COLO668 (cell line): ENCODE measurements around the gene LRRC25.
A peak's percentile ranks its signal among the peaks of the same experiment; 100 is the strongest.

ENCODE experiments used
- DNase-seq: peaks from one replicate; lab custom pipeline; 2025; ENCODE audit not compliant: unreplicated experiment; lab: John Stamatoyannopoulos, UW

The LRRC25 gene

GRCh38 chr19:18397242-18398202, at the start of gene LRRC25:
LRRC25 (minus strand) TSS chr19:18397622; CDS start chr19:18396963, 659 bp downstream.
- DNase-seq = peak; percentile 29

GRCh38 chr19:18446811-18447359, 49.5 kb upstream of the LRRC25 start:
- peak; percentile 71 for DNase-seq

GRCh38 chr19:18446145-18446810, 48.9 kb upstream of the LRRC25 start:
- no peak for DNase-seq

GRCh38 chr19:18445262-18445948, 48.0 kb upstream of the LRRC25 start:
- DNase-seq = no peak

- no peak for DNase-seq
These were observed 47.1 kb upstream of the LRRC25 start for GRCh38 chr19:18444513-18444912.

- DNase-seq = no peak
These were observed 46.4 kb upstream of the LRRC25 start for GRCh38 chr19:18443831-18444230.

GRCh38 chr19:18443406-18443805, 46.0 kb upstream of the LRRC25 start:
- no peak for DNase-seq

- no peak for DNase-seq
These were observed 45.5 kb upstream of the LRRC25 start for GRCh38 chr19:18442941-18443340.

- no peak for DNase-seq
These were observed 44.7 kb upstream of the LRRC25 start for GRCh38 chr19:18441804-18442788.

- no peak for DNase-seq
These were observed 43.7 kb upstream of the LRRC25 start for GRCh38 chr19:18440936-18441803.

GRCh38 chr19:18440415-18440877, 43.0 kb upstream of the LRRC25 start:
- peak; percentile 59 for DNase-seq

- DNase-seq = no peak
These were observed 42.5 kb upstream of the LRRC25 start for GRCh38 chr19:18439910-18440237.

- DNase-seq = no peak
These were observed 41.8 kb upstream of the LRRC25 start for GRCh38 chr19:18439025-18439909.

- no peak for DNase-seq
These were observed 41.1 kb upstream of the LRRC25 start for GRCh38 chr19:18438331-18439024.

GRCh38 chr19:18437491-18438330, 40.3 kb upstream of the LRRC25 start, which contains the start of gene ISYNA1:
ISYNA1 (minus strand) TSS chr19:18438133; CDS start chr19:18437979, 154 bp downstream.
- peak; percentile 56 for DNase-seq

- peak; percentile 28 for DNase-seq
These were observed 39.5 kb upstream of the LRRC25 start for GRCh38 chr19:18436671-18437490.
